ENCODE data around the gene NME8.

The NME8 gene

DNA sequence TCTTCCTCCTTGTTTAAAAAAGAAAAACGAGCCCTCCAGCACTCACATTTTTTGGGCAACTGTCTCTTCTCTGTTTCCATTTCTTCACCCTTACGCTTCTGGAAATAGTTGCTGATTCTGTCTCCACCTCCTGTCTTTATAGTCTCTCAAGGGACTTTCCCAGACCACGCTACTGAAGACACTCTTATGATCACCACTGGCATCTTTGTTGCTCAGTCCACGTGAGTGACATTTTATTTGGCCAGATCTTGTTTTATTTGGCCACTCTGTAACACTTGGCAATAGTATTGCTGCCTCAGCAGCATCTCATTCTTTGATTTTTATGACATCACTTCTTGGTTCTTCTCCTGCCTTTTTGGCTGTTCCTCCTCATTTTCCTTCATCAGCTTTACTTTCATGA is 21.6 kb upstream of the NME8 start:
- no peaks in the 10 kb centered on the region for H3K4me1 Mint-ChIP-seq

DNA sequence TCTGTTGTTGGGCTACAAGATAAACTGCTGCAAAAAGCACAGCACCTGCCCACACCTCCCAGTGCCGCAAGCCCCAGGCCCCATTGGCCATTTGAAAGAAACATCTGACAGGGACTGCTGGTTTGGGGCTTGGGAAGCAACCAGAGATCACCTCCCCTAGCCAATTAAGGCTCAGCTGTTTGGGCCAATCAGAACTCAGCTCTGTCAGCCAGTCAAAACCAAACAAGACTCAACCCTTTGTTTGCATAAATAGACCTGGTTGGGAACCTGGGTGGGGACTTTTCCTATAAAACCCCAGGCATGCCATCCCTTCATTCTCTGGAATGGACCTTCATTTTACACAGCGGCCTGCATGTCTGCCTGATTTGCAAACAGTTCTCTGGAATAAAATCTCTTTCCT is 17.2 kb upstream of the NME8 start:
- H3K27ac Mint-ChIP-seq: no peak overlapping the region
- H3K4me1 Mint-ChIP-seq: peaks cover 8% of the 10 kb centered on the region
- H3K4me3 Mint-ChIP-seq: no peak overlapping the region
- TF ChIP-seq, protein P1, sequence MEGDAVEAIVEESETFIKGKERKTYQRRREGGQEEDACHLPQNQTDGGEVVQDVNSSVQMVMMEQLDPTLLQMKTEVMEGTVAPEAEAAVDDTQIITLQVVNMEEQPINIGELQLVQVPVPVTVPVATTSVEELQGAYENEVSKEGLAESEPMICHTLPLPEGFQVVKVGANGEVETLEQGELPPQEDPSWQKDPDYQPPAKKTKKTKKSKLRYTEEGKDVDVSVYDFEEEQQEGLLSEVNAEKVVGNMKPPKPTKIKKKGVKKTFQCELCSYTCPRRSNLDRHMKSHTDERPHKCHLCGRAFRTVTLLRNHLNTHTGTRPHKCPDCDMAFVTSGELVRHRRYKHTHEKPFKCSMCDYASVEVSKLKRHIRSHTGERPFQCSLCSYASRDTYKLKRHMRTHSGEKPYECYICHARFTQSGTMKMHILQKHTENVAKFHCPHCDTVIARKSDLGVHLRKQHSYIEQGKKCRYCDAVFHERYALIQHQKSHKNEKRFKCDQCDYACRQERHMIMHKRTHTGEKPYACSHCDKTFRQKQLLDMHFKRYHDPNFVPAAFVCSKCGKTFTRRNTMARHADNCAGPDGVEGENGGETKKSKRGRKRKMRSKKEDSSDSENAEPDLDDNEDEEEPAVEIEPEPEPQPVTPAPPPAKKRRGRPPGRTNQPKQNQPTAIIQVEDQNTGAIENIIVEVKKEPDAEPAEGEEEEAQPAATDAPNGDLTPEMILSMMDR (IDR thresholded peaks at IDR 0.05): no peak
- no peaks in the 10 kb centered on the region for H3K36me3 Mint-ChIP-seq (ENCODE audit: low read depth)
- H3K27me3 Mint-ChIP-seq (ENCODE audit: low read depth, poor library complexity): peaks cover 4% of the 10 kb centered on the region
- DNase-seq: no peak
- H3K9me3 Mint-ChIP-seq: no peaks in the 10 kb centered on the region

More for the DNA sequence above, 21.6 kb upstream of the NME8 start:
- no peak for DNase-seq
- H3K4me3 Mint-ChIP-seq: no peak overlapping the region
- TF ChIP-seq, protein P1 (IDR thresholded peaks at IDR 0.05): no peak
- peaks cover 4% of the 10 kb centered on the region for H3K36me3 Mint-ChIP-seq (ENCODE audit: low read depth)
- peaks cover 5% of the 10 kb centered on the region for H3K27me3 Mint-ChIP-seq (ENCODE audit: low read depth, poor library complexity)
- peaks cover 9% of the 10 kb centered on the region for H3K9me3 Mint-ChIP-seq
- no peak overlapping the region for H3K27ac Mint-ChIP-seq

DNA sequence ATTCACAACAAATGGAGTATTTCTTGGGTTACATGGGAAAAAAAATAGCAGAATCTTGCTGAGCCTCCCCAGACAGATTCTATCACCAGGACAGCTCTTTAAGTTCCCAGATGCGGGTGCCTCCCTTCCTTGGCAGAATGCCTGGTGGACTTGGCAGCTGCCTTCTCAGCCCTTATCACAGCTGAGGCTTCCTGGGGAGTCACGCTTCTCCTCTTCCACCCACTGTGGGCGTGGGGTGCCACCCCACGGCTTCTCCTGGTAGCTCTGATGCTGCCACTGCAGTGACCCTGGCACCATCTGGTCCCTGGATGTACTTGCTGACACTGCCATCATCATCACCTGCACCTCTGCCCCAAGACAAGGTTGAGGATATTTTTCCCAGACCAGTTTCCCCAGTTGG is 16.2 kb upstream of the NME8 start:
- no peaks in the 10 kb centered on the region for H3K36me3 Mint-ChIP-seq (ENCODE audit: low read depth)
- DNase-seq: no peak
- H3K4me1 Mint-ChIP-seq: peaks cover 8% of the 10 kb centered on the region
- H3K27ac Mint-ChIP-seq: no peak overlapping the region
- TF ChIP-seq, protein P1 (IDR thresholded peaks at IDR 0.05): no peak
- no peaks in the 10 kb centered on the region for H3K9me3 Mint-ChIP-seq
- H3K27me3 Mint-ChIP-seq (ENCODE audit: low read depth, poor library complexity): peaks cover 4% of the 10 kb centered on the region
- H3K4me3 Mint-ChIP-seq: no peak overlapping the region

DNA sequence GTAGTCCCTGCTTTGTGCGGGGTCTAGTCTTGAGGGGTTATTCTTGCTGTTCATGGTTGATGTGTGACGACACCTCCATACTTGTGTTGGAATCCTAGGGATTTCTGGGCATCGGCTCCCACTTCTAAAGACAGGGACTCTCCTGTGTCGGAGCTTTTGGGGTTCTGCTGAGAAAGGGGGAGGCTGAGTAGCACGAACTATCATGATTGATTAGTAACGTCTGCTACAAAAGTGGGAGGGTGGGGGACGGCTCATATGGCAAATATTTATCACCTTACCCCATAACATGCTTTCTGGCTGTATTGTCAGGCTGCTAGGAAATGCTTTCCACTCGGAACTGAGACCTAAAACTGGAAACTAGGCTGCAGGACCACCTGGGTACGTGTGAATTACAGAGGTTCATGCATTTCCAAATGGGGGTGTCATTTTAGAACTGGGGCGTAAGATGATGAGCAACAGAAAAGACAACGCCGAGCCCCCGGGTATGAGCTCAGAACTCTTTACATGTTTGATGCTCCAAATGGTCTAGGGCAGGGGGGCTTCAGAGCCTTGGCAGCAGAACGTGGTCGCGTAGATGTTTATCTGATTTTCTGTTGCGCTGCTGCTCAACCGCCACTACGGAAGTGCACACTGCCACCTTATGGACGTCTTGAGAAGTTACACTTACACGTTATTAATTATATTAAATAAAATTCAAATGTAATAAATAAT is 15.1 kb upstream of the NME8 start:
- Mint-ChIP-seq H3K36me3 (ENCODE audit: low read depth) (no peaks in the 10 kb centered on the region), H3K27me3 (ENCODE audit: low read depth, poor library complexity) (peaks cover 4% of the 10 kb centered on the region), H3K4me3 (peak overlapping the region; percentile 69), H3K27ac (no peak overlapping the region), H3K4me1 (peaks cover 8% of the 10 kb centered on the region), H3K9me3 (no peaks in the 10 kb centered on the region)
- TF ChIP-seq, protein P1 (IDR thresholded peaks at IDR 0.05): peak; percentile 73
- peak; percentile 56 for DNase-seq

DNA sequence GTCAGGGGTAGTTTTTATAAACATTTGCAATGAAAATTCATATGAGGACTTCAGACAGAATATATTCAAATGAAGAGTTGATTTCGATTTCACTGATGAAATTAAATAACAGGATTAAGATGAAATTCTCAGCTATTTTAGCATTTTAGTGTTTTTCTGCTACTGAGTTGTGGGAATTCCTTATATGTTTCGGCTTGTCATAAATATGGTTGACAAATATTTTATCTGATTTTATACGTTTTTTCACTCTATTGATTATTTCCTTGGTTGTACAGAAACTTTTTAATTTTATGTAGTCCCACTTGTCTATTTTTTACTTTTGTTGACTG is 14.6 kb upstream of the NME8 start:
- DNase-seq: no peak
- H3K9me3 Mint-ChIP-seq: no peaks in the 10 kb centered on the region
- no peak overlapping the region for H3K27ac Mint-ChIP-seq
- no peak overlapping the region for H3K4me3 Mint-ChIP-seq
- H3K4me1 Mint-ChIP-seq: peaks cover 8% of the 10 kb centered on the region
- TF ChIP-seq, protein P1 (IDR thresholded peaks at IDR 0.05): no peak
- no peaks in the 10 kb centered on the region for H3K36me3 Mint-ChIP-seq (ENCODE audit: low read depth)
- H3K27me3 Mint-ChIP-seq (ENCODE audit: low read depth, poor library complexity): peaks cover 4% of the 10 kb centered on the region

DNA sequence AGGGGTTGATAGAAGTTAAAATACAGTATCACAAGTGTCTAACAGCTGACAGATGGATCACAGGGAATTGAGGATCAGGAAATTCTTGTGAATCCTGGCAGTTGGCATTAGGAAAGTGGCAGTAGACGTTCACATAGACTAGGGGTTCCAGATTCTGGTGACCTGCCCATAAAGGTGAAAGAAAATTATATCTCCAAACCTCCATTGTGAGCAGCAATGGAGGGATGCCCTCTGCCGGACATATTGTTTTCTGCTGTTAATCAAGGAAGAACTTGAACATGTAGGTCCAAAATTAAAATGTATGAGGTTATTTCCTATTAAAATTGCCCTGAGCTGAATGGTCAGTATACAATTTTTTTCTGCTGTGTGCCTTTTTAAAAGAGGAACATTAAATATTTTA is 5.1 kb downstream of the NME8 start:
- Mint-ChIP-seq H3K4me1 (no peaks in the 10 kb centered on the region), H3K4me3 (no peak overlapping the region), H3K27ac (no peak overlapping the region), H3K36me3 (ENCODE audit: low read depth) (no peaks in the 10 kb centered on the region), H3K27me3 (ENCODE audit: low read depth, poor library complexity) (peaks cover 9% of the 10 kb centered on the region), H3K9me3 (peaks cover 4% of the 10 kb centered on the region)
- peak; percentile 10 for DNase-seq
- TF ChIP-seq, protein P1 (IDR thresholded peaks at IDR 0.05): peak; percentile 36

Data from nephron progenitor cell (in vitro differentiated cells).